Mesodermal cell (in vitro differentiated cells): Measurements from ENCODE around the gene COMMD4.
"Not testable (repeated sequence)": the region's sequence is repeated elsewhere in the genome, so short reads cannot be mapped to it uniquely, and the experiment has no call there.

Source experiments
- H3K27ac ChIP-seq: 2 replicates; pipeline ENCODE4 v1.7.0; 2013; ENCODE audit warnings: mild to moderate bottlenecking, low read depth, low read length, moderate library complexity; ENCODE audit not compliant: severe bottlenecking
- H3K36me3 ChIP-seq: 2 replicates; pipeline ENCODE4 v1.7.1; 2013; ENCODE audit warnings: mild to moderate bottlenecking, low read length, moderate library complexity; ENCODE audit not compliant: control insufficient read depth, insufficient read depth
- H3K4me1 ChIP-seq: one replicate; pipeline ENCODE4 v1.7.1; 2013; ENCODE audit warnings: mild to moderate bottlenecking, low read length; ENCODE audit not compliant: insufficient read depth, control insufficient read depth, poor library complexity, severe bottlenecking
- H3K4me3 ChIP-seq: 2 replicates; pipeline ENCODE4 v1.7.0; 2013; ENCODE audit warnings: low read length, control low read depth, mild to moderate bottlenecking; ENCODE audit not compliant: insufficient read depth, poor library complexity, severe bottlenecking; ENCODE audit errors: extremely low read depth
- H3K9me3 ChIP-seq: 2 replicates; pipeline ENCODE4 v1.7.1; 2013; ENCODE audit warnings: mild to moderate bottlenecking, low read length, moderate library complexity; ENCODE audit not compliant: control insufficient read depth
- WGBS, 2 experiments: methylation state at CpG; one replicate each; pipeline ENCODE4 v1.1.5; 2013; ENCODE audit warnings: missing lambda C conversion rate in 2 of 2; ENCODE audit not compliant: insufficient coverage in 2 of 2; 5-methylcytosine and 5-hydroxymethylcytosine counted together

The COMMD4 gene

DNA sequence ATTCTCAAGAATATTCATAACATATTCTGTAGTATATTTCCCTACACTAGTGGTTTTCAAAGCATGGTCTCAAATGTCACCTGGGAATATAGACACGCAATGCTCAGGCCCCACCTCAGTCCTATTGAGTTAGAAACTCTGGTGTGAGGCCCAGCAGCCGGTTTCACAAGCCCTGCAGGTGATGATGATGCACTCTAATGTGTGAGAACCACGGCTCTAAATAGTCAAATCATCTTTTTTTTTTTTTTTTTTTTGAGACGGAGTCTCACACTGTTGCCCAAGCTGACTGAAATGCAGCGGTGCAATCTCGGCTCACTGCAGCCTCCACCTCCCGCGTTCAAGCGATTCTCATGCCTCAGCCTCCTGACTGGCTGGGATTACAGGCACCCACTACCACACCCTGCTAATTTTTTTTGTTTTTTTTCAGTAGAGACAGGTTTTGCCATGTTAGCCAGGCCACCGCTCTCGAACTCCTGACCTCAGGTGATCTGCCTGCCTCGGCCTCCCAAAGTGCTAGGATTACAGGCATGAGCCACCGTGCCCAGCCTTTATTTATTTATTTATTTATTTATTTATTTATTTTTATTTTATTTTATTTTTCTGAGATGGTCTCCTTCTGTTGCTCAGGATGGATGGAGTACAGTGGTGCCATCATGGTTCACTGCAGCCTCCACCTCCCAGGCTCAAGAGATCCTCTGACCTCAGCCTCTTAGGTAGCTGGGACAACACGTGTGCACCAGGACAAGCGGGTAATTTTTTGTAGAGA lies 2.0 kb upstream of the COMMD4 start:
- 90 to 93% methylated on average over 12 of the region's 15 CpGs for WGBS, 2 experiments
- not testable (repeated sequence) for H3K4me3 ChIP-seq, H3K36me3 ChIP-seq, H3K4me1 ChIP-seq, H3K27ac ChIP-seq, H3K9me3 ChIP-seq

DNA sequence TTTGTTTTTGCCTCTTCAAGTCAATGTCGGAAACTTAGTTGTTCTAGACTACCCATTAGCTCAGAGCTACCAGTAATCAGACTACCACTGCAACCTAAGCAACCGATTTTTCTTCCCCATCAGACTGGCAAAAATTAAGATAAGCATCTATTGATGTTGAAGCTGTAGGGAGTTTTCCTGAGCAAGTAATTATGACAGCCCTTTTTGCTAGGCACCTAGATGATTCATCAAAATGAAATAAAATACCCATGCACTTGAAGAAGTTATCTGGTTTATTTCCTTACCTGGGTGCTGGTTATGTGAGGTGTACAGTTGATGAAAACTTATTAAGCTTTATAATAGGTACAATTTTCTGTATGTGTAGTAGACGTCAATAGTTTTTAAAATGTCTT lies 554 bp upstream of the COMMD4 start:
- H3K27ac ChIP-seq: peak overlapping the region; percentile 23
- WGBS, 2 experiments: 38% methylated on average over 1 of the region's 3 CpGs; no CpG with 5 or more reads in 1 of the 2 experiments
- peak overlapping the region; percentile 78 for H3K4me3 ChIP-seq
- no peaks in the 10 kb centered on the region for H3K9me3 ChIP-seq
- peaks cover 5% of the 10 kb centered on the region for H3K4me1 ChIP-seq
- peaks cover 12% of the 10 kb centered on the region for H3K36me3 ChIP-seq

DNA sequence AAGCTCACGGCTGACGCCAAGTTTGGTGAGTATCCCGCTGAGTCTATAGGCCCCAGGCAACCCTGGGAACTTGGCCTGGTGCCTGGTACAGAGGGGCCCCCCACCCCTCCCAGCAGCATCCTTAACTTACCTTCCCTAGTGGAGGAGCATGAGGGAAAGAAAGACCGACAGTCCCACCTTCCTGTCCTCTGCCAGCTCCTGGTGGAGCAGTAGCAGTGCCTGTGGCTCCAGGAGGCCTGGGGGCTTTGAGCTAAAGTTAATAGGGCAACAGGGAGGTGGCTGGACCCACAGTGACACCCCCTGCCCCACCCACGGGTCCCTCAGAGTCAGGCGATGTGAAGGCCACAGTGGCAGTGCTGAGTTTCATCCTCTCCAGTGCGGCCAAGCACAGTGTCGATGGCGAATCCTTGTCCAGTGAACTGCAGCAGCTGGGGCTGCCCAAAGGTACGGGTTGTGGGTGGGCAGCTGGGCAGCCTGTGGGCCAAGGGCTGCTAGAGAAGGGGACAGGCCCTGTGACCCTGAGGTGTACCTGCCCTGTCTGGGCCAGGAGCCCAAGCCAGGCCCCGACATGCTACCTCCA lies 2.9 kb downstream of the COMMD4 start:
- Histone ChIP-seq H3K27ac (no peak overlapping the region), H3K4me1 (peaks cover 5% of the 10 kb centered on the region), H3K9me3 (no peaks in the 10 kb centered on the region), H3K4me3 (no peak overlapping the region), H3K36me3 (peaks cover 24% of the 10 kb centered on the region)
- 90 to 98% methylated on average over 6 of the region's 11 CpGs for WGBS, 2 experiments

DNA sequence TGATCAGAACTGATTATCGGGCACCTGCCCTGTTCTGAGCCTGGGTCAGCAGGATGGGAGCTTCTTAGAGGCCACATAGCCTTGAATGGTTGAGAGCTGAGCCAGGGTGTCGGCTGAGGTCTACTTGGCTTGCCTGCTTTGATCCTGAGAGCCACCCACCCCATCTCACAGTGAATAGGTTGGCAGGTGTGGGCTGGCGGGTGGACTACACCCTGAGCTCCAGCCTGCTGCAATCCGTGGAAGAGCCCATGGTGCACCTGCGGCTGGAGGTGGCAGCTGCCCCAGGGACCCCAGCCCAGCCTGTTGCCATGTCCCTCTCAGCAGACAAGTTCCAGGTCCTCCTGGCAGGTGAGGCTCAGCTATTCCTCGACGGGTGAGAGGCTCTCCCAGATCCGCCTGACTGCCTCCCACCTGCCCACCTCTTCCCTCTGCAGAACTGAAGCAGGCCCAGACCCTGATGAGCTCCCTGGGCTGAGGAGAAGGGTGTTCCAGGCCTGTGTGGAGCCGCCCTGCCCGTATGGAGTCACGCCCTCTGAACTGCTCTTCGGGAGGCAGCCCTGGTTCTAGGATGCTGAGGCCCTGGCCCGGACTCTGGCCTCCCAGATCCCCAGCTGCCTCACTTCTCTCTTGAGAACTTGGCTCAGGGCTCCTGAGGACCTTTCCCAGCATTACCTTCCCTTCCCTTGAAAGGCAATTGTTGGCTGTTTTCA lies 3.8 kb downstream of the COMMD4 start:
- Histone ChIP-seq H3K9me3 (no peaks in the 10 kb centered on the region), H3K36me3 (peaks cover 24% of the 10 kb centered on the region), H3K4me3 (no peak overlapping the region), H3K27ac (no peak overlapping the region), H3K4me1 (peaks cover 5% of the 10 kb centered on the region)
- WGBS, 2 experiments: 94 to 97% methylated on average over 12 of the region's 13 CpGs

DNA sequence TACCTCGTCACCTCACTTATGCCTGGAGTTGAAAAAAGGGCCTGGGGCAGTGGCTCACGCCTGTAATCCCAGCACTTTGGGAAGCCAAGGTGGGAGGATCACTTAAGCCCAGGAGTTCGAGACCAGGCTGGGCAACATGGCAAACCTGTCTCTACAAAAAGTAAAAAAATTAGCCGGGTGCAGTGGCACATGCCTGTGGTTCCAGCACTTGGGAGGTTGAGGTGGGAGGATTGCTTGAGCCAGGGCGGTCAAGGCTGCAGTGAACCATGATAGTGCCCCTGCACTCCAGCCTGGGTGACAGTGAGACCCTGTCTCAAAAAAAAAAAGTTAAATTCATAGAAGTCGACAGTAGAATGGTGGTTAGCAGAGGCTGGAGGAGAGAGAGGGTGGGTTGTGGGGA lies 6.4 kb downstream of the COMMD4 start:
- WGBS, 2 experiments: 86 to 90% methylated on average over 6 of the region's 6 CpGs
- H3K36me3 ChIP-seq: peaks cover 24% of the 10 kb centered on the region

DNA sequence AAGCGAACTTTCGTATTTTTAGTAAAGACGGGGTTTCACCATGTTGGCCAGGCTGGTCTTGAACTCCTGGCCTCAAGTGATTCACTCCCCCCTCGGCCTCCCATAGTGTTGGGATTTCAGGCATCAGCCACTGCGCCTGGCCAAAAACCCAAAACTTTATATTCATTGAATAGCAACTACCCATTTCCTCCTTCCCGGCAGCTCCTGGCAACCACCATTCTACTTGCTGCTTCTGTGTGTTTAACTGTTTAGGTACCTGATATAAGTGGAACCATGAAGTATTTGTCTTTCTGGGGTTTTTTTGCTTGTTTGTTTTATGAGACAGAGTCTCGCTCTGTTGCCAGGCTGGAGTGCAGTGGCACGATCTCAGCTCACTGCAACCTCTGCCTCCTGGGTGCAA lies 8.1 kb downstream of the COMMD4 start:
- not testable (repeated sequence) for H3K9me3 ChIP-seq, H3K4me3 ChIP-seq, H3K4me1 ChIP-seq, H3K27ac ChIP-seq
- WGBS, 2 experiments: 81 to 83% methylated on average over 7 of the region's 8 CpGs
- peaks cover 21% of the 10 kb centered on the region for H3K36me3 ChIP-seq

More for the DNA sequence above, 6.4 kb downstream of the COMMD4 start:
- no peak overlapping the region for H3K4me3 ChIP-seq
- no peak overlapping the region for H3K27ac ChIP-seq
- no peaks in the 10 kb centered on the region for H3K4me1 ChIP-seq
- no peaks in the 10 kb centered on the region for H3K9me3 ChIP-seq

DNA sequence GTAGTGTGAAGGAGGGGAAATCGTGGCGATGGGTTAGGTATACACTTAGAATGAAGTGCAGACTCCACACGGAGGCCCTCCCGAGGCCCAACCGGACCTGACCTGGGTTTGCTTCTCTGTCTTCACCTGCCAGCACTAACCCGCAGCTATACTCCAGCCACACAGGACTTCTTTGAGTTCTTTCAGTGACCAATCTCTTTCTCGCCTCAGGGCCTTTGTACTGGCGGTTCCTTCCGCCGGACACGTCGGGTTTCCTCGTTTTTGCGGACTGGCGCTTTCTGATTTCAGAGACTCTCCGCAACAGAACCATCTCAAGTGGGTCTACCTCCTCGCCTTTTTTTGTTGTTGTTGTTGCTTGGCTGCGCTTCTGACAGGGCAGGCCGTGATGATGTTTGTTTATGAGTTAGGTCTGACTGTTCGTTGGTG lies 10.9 kb downstream of the COMMD4 start, which contains the start of gene NEIL1:
Gene NEIL1 (plus strand): TSS at position 244 of the 426 bp plus-strand sequence. CDS start 1,867 bp downstream, outside the sequence.
- H3K36me3 ChIP-seq: no peaks in the 10 kb centered on the region
- 33 to 38% methylated on average over 9 to 16 of the region's 20 CpGs for WGBS, 2 experiments
- H3K9me3 ChIP-seq: no peaks in the 10 kb centered on the region
- H3K27ac ChIP-seq: no peak within 1 kb of the TSS
- peaks cover 4% of the 10 kb centered on the region for H3K4me1 ChIP-seq
- peak within 1 kb of the TSS; percentile 70 for H3K4me3 ChIP-seq

DNA sequence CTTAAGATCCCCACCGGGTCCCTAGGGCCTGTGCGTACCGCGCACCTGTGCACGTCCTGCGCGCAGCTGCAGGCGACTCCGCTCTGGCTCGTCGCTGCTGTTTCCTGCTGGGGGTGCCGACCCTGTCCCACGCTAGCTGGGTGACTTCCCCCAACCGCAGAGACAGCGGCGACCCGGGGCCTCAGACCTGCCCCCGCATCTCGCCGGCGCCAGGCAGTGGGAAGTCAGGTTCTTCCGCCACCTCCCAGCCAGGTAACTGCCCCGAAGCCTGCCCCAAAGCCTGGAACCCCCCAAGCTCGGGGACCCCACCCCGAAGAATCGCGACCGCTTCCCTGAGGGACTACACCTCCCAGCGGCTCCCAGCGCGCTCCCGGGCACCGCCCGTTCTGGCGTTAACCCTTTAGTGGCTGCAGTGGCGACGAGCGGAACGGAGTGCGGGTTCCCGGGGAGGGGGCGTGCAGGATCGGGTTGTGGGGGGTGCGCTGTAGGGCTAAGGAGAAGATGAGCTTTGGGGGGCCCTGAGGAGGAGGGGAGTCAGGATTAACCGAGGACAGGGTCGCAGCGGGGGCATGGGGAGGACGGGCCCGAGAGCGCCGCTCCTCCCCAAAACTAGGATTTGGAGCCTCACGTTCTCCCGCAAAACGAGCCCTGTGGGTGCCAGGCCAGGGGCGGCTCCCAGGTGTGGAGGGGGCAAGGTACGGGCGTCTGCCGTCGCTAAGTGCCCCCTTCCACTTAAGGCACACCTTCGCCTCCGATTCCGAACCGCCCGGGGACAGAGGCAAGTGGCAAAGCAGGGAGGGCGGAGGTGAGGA lies 11.6 kb downstream of the COMMD4 start:
- Histone ChIP-seq H3K4me1 (peaks cover 4% of the 10 kb centered on the region), H3K27ac (no peak overlapping the region), H3K36me3 (no peaks in the 10 kb centered on the region), H3K9me3 (no peaks in the 10 kb centered on the region), H3K4me3 (peak overlapping the region; percentile 70)
- 0 to 3% methylated on average over 37 to 52 of the region's 65 CpGs for WGBS, 2 experiments

DNA sequence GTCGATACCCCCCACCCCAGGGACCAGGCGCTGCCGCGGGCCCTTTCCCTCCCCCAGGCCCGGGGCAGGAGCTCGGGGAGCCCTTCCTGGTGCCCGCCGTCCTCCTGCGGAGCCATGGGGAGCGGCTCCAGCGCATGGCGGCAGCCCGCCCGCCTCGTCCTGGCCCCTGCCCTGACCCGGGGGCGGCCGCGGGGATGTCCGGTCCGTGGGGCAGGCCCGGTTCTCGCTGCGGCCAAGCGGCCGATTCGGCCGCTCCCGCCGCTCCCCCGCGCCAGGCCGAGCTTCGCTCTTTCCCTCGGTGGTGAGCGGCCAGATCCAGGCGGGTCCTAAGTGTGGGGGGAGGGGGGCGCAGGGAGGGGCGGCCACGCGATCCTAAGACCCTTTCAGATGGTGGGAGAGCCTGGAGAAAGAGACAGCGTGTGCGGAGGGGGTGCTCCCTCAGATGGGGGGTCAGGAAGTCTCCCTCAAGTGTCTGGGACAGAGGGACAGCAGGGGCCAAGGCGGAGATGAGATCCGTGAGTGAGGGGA lies 12.2 kb downstream of the COMMD4 start:
- WGBS, 2 experiments: 0 to 1% methylated on average over 28 to 35 of the region's 45 CpGs
- H3K27ac ChIP-seq: no peak overlapping the region
- H3K36me3 ChIP-seq: no peaks in the 10 kb centered on the region
- H3K4me3 ChIP-seq: peak overlapping the region; percentile 70
- H3K4me1 ChIP-seq: peaks cover 4% of the 10 kb centered on the region
- H3K9me3 ChIP-seq: no peaks in the 10 kb centered on the region
